NT2/D1 (cell line): ENCODE measurements around the gene ALOX12B.

ENCODE experiments used
- SUZ12 ChIP-seq: IDR thresholded peaks from 2 replicates; pipeline ENCODE4 v1.6.1; 2011; ENCODE audit not compliant: insufficient read length, insufficient read depth; ENCODE audit errors: extremely low read depth
- YY1 ChIP-seq: IDR thresholded peaks from 2 replicates; pipeline ENCODE4 v1.6.1; 2011; ENCODE audit not compliant: insufficient read length, insufficient read depth
- ZNF274 ChIP-seq: IDR thresholded peaks from 2 replicates; pipeline ENCODE4 v1.6.1; 2011; ENCODE audit warnings: mild to moderate bottlenecking, low read depth, low read length

GRCh38 chr17:8117367-8117979, 30.0 kb upstream of the ALOX12B start:
- TF ChIP-seq YY1 (no peak), ZNF274 (no peak), SUZ12 (no peak)
